Endothelial cell of umbilical vein (primary cell): ENCODE measurements around the gene SERPINI1. TPM values are rescaled to one million over a fixed set of nuclear protein-coding genes. Genes with fewer than 3 reads are reported as not detected.

ENCODE experiments used
- BruUV-seq: library from RNA; stranded (reverse); fragments of 400-500 nt; replicated peaks from 2 replicates; lab custom pipeline; 2021; lab: Mats Ljungman, UMichigan
- CTCF ChIA-PET: fragments of 300-600, 350-600 bp; sonication (Branson Sonifier 250); formaldehyde crosslinking; loops from one replicate; lab custom pipeline; 2021; ENCODE audit warnings: antibody characterized with exemption, inconsistent platforms; lab: Charles Lee
- POLR2A ChIA-PET: fragments of 300-600, 350-600 bp; sonication (Branson Sonifier 250); formaldehyde crosslinking; loops from one replicate; lab custom pipeline; 2021; ENCODE audit warnings: antibody characterized with exemption, inconsistent platforms; lab: Charles Lee
- DNase-seq: peaks from one replicate; pipeline ENCODE4 v3.0.0-alpha.2; 2011; ENCODE audit warnings: low read depth, low spot score
- FAIRE-seq: peaks from 2 replicates; lab custom pipeline; 2011; peaks lifted over from hg19 to GRCh38; lab: Jason Lieb, UNC
- H2AFZ ChIP-seq: 2 replicates; pipeline ENCODE4 v1.6.0; 2012; ENCODE audit warnings: low read depth, low read length, control low read depth, inconsistent platforms
- H3K27ac ChIP-seq: 2 replicates; pipeline ENCODE4 v1.5.1; 2011; ENCODE audit warnings: low read depth, mild to moderate bottlenecking, control low read depth, low read length, moderate library complexity; ENCODE audit not compliant: insufficient read depth
- H3K27me3 ChIP-seq, 2 experiments: 2 replicates each; pipeline versions ENCODE4 v1.6.0 to v1.6.1; 2011; ENCODE audit warnings: low read length in 2 of 2, mixed read lengths in 1 of 2; ENCODE audit not compliant: control insufficient read depth in 2 of 2, insufficient read depth in 2 of 2
- H3K36me3 ChIP-seq, 2 experiments: 2 replicates in 1 of 2; 3 replicates in 1 of 2; pipeline ENCODE4 v1.5.1; 2011; ENCODE audit warnings: low read length in 2 of 2, mild to moderate bottlenecking in 1 of 2, moderate library complexity in 1 of 2; ENCODE audit not compliant: control insufficient read depth in 2 of 2, insufficient read depth in 2 of 2; ENCODE audit errors: extremely low read depth in 1 of 2
- H3K4me1 ChIP-seq: 3 replicates; pipeline ENCODE4 v1.5.1; 2011; ENCODE audit warnings: mild to moderate bottlenecking, low read length; ENCODE audit not compliant: control insufficient read depth, insufficient read depth; ENCODE audit errors: extremely low read depth
- H3K4me2 ChIP-seq: 2 replicates; pipeline ENCODE4 v1.6.1; 2011; ENCODE audit warnings: low read length, control low read depth, mixed read lengths; ENCODE audit not compliant: insufficient read depth
- H3K4me3 ChIP-seq, 3 experiments: fragments of 200-600 bp in 1 of 3; sonication (generic), shearing (Covaris generic) in 1 of 3; replicated peaks in 1 of 3; 2 replicates each; pipeline ENCODE4 v1.5.1; 2011 to 2016; ENCODE audit warnings: control low read depth in 3 of 3, low read length in 3 of 3, mild to moderate bottlenecking in 2 of 3, inconsistent platforms in 1 of 3, low read depth in 1 of 3, moderate library complexity in 1 of 3; ENCODE audit not compliant: insufficient read depth in 1 of 3
- H3K79me2 ChIP-seq: 2 replicates; pipeline ENCODE4 v1.6.0; 2012; ENCODE audit warnings: low read length, inconsistent platforms; ENCODE audit not compliant: control insufficient read depth, insufficient read depth
- H3K9ac ChIP-seq: replicated peaks from 2 replicates; pipeline ENCODE3; 2011; ENCODE audit warnings: low read length, control low read depth; ENCODE audit not compliant: insufficient read depth; ENCODE audit errors: extremely low read depth
- H3K9me1 ChIP-seq: replicated peaks from 3 replicates; pipeline ENCODE4 v1.6.0; 2011; ENCODE audit warnings: mild to moderate bottlenecking, low read length; ENCODE audit not compliant: control insufficient read depth, insufficient read depth; ENCODE audit errors: extremely low read depth
- H3K9me3 ChIP-seq: replicated peaks from 2 replicates; pipeline ENCODE4 v1.5.1; 2012; ENCODE audit warnings: low read length, inconsistent platforms; ENCODE audit not compliant: control insufficient read depth, insufficient read depth
- H4K20me1 ChIP-seq: replicated peaks from 2 replicates; pipeline ENCODE3; 2011; ENCODE audit warnings: mild to moderate bottlenecking, low read length; ENCODE audit not compliant: control insufficient read depth, insufficient read depth; ENCODE audit errors: extremely low read depth
- CTCF ChIP-seq, 2 donors: IDR thresholded peaks; 1 replicate in 1 of 2; 2 replicates in 1 of 2; pipeline ENCODE4 v1.5.1; 2011; ENCODE audit warnings: low read length in 2 of 2, mild to moderate bottlenecking in 2 of 2, moderate library complexity in 2 of 2, control low read depth in 1 of 2, inconsistent platforms in 1 of 2, low read depth in 1 of 2; ENCODE audit not compliant: insufficient read depth in 1 of 2; ENCODE audit errors: extremely low read depth in 1 of 2
- GATA2 ChIP-seq: IDR thresholded peaks from 2 replicates; pipeline ENCODE4 v1.7.0; 2011; ENCODE audit warnings: low read depth, mild to moderate bottlenecking, moderate library complexity, mixed read lengths, low read length; ENCODE audit not compliant: insufficient read length, insufficient read depth
- POLR2AphosphoS5 ChIP-seq: IDR thresholded peaks from 2 replicates; pipeline ENCODE4 v1.6.1; 2012; ENCODE audit warnings: low read depth, mild to moderate bottlenecking, control low read depth, low read length, moderate library complexity; ENCODE audit not compliant: insufficient read depth
- dilution Hi-C: fragments of 300-500 bp; cut with MboI; formaldehyde crosslinking; loops from one replicate; pipeline ENCODE4 v1.15.0; 2019; ENCODE audit warnings: low sequenced_read_pairs; ENCODE audit not compliant: extremely low pct_ligation_motif_present
- intact Hi-C: fragments of 100-400 bp; cut with micrococcal nuclease; formaldehyde crosslinking; loops from one replicate; pipeline ENCODE4 v1.10.0; 2022
- polyA plus RNA-seq, 4 experiments: library from polyadenylated mRNA; depleted of rRNA in 3 of 4; stranded (reverse) in 3 of 4; unstranded in 1 of 4; fragments of >200 nt; gene quantifications; 2 replicates each; pipeline versions ENCODE4 v1.2.1 to v1.2.3, GENCODE V29; 2011 to 2012; ENCODE audit warnings: missing spikeins in 1 of 4
- total RNA-seq: library from RNA; stranded (reverse); gene quantifications from 2 replicates; pipeline ENCODE4 v1.2.3, GENCODE V29; 2021

SERPINI1 gene
- total and polyA plus RNA-seq, 2 donors (not counting 3 experiments of a cell fraction or from before 2014, with no cell fraction given): 0.22 to 0.28 TPM

GRCh38 chr3:167872032-167872431 is 136.5 kb downstream of the SERPINI1 start:
- Histone ChIP-seq H3K4me3 (no peak overlapping the region), H3K4me2 (no peak overlapping the region), H3K79me2 (no peaks in the 10 kb centered on the region), H4K20me1 (no peaks in the 10 kb centered on the region), H3K27me3 (no peaks in the 10 kb centered on the region), H3K9ac (no peak overlapping the region), H3K27ac (no peak overlapping the region), H2AFZ (no peak overlapping the region), H3K9me3 (no peaks in the 10 kb centered on the region), H3K36me3 (no peaks in the 10 kb centered on the region), H3K9me1 (no peaks in the 10 kb centered on the region), H3K4me1 (no peaks in the 10 kb centered on the region)
- FAIRE-seq: no peak
- intact Hi-C loops: no loop called here
- no peak for TF ChIP-seq POLR2AphosphoS5
- ChIA-PET POLR2A (no interaction called here), CTCF (interaction anchor here (1.4 to 3.2 kb wide), 2 partner anchors 10 to 492 kb away, joined by 4 to 17 read pairs; partner anchors contain the start of gene ZBBX)
- DNase-seq: no peak
- dilution Hi-C loops: no loop called here
- BruUV-seq: no TSS peak

- no peak overlapping the region for H3K27ac ChIP-seq
- peak in 1 of 2 donors; percentile 6 for TF ChIP-seq CTCF (IDR thresholded peaks at IDR 0.05; ENCODE audit: extremely low read depth in 1 of 2, insufficient read depth in 1 of 2, low read depth in 1 of 2, low read length in 2 of 2)
- no peak for TF ChIP-seq GATA2
- H3K36me3 ChIP-seq: no peaks in the 10 kb centered on the region
Observed at GRCh38 chr3:167872941-167873340, 137.4 kb downstream of the SERPINI1 start.

More at GRCh38 chr3:167872941-167873340, 137.4 kb downstream of the SERPINI1 start:
- ChIA-PET POLR2A (no interaction called here), CTCF (interaction anchor here (1.4 to 3.2 kb wide), 2 partner anchors 9 to 493 kb away, joined by 4 to 17 read pairs; partner anchors contain the start of gene ZBBX)
- intact Hi-C loops (no loop called here), dilution Hi-C loops (no loop called here)
- DNase-seq (no peak), FAIRE-seq (no peak)
- no peaks in the 10 kb centered on the region for H3K9me3 ChIP-seq
- H3K4me2 ChIP-seq: no peak overlapping the region
- no peak overlapping the region for H2AFZ ChIP-seq
- no peak overlapping the region for H3K4me3 ChIP-seq
- H3K9me1 ChIP-seq: no peaks in the 10 kb centered on the region
- BruUV-seq: no TSS peak
- H3K79me2 ChIP-seq: no peaks in the 10 kb centered on the region
- no peak overlapping the region for H3K9ac ChIP-seq
- no peaks in the 10 kb centered on the region for H4K20me1 ChIP-seq
- no peaks in the 10 kb centered on the region for H3K27me3 ChIP-seq
- no peaks in the 10 kb centered on the region for H3K4me1 ChIP-seq
